SK-N-SH (cell line): Measurements from ENCODE around the gene SPEF2. TPM values are rescaled to one million over a fixed set of nuclear protein-coding genes. Genes with fewer than 3 reads are reported as not detected.

ENCODE experiments used
- CTCF ChIA-PET: fragments of 300-600, 350-600 bp; formaldehyde crosslinking; extraction: SDS; loops from one replicate; lab custom pipeline; 2021; lab: Yijun Ruan, JAX
- POLR2A ChIA-PET: fragments of 350-600 bp; sonication (Branson Sonifier 250); formaldehyde crosslinking; extraction: SDS; loops from one replicate; lab custom pipeline; 2020; ENCODE audit warnings: antibody characterized with exemption, inconsistent platforms; lab: Yijun Ruan, JAX
- DNase-seq: peaks from one replicate; pipeline ENCODE4 v3.0.0; 2012
- H2AFZ ChIP-seq: fragments of 200-600 bp; sonication (generic); 2 replicates; pipeline ENCODE4 v1.8.1; 2016; ENCODE audit warnings: antibody characterized with exemption, mild to moderate bottlenecking, low read depth
- H3F3A ChIP-seq: fragments of 200-600 bp; sonication (generic); replicated peaks from 2 replicates; pipeline ENCODE3; 2016; ENCODE audit warnings: antibody characterized with exemption, mild to moderate bottlenecking; ENCODE audit not compliant: insufficient read depth
- H3K27ac ChIP-seq, 2 experiments: fragments of 200-500 bp in 1 of 2; fragments of 200-600 bp in 1 of 2; sonication (Bioruptor generic) in 1 of 2; sonication (generic), shearing (Covaris generic) in 1 of 2; 2 replicates each; pipeline versions ENCODE4 v1.5.1 to v1.6.1; 2014 to 2016; ENCODE audit warnings: low read depth in 2 of 2, inconsistent platforms in 1 of 2, low read length in 1 of 2, mild to moderate bottlenecking in 1 of 2, mixed read lengths in 1 of 2
- H3K27me3 ChIP-seq: fragments of 200-600 bp; sonication (generic), shearing (Covaris generic); 2 replicates; pipeline ENCODE4 v1.6.1; 2016; ENCODE audit warnings: mixed run types; ENCODE audit not compliant: insufficient read depth
- H3K36me3 ChIP-seq, 2 experiments: fragments of 200-500 bp in 1 of 2; fragments of 200-600 bp in 1 of 2; sonication (Bioruptor generic) in 1 of 2; sonication (generic) in 1 of 2; replicated peaks in 1 of 2; 2 replicates each; pipeline versions ENCODE3 to v1.5.1; 2014 to 2016; ENCODE audit warnings: low read length in 1 of 2, mild to moderate bottlenecking in 1 of 2; ENCODE audit not compliant: insufficient read depth in 2 of 2, control insufficient read depth in 1 of 2
- H3K4me1 ChIP-seq, 2 experiments: fragments of 200-500 bp in 1 of 2; fragments of 200-600 bp in 1 of 2; sonication (Bioruptor generic) in 1 of 2; sonication (generic), shearing (Covaris generic) in 1 of 2; 2 replicates each; pipeline versions ENCODE4 v1.5.1 to v1.6.1; 2014 to 2016; ENCODE audit warnings: low read depth in 1 of 2, low read length in 1 of 2, mixed run types in 1 of 2; ENCODE audit not compliant: insufficient read depth in 2 of 2, control insufficient read depth in 1 of 2
- H3K4me2 ChIP-seq: fragments of 200-600 bp; sonication (generic), shearing (Covaris generic); 2 replicates; pipeline ENCODE4 v1.6.1; 2017; ENCODE audit warnings: mixed run types
- H3K4me3 ChIP-seq, 2 experiments: fragments of 200-500 bp in 1 of 2; fragments of 200-600 bp in 1 of 2; sonication (Bioruptor generic) in 1 of 2; sonication (generic), shearing (Covaris generic) in 1 of 2; 2 replicates each; pipeline versions ENCODE4 v1.5.1 to v1.8.1; 2014 to 2016; ENCODE audit warnings: low read depth in 2 of 2, inconsistent platforms in 1 of 2, low read length in 1 of 2, mild to moderate bottlenecking in 1 of 2, mixed read lengths in 1 of 2, moderate library complexity in 1 of 2
- H3K79me2 ChIP-seq: fragments of 200-600 bp; sonication (generic); 2 replicates; pipeline ENCODE4 v1.8.1; 2017; ENCODE audit warnings: mild to moderate bottlenecking; ENCODE audit not compliant: insufficient read depth
- H3K9ac ChIP-seq: fragments of 200-600 bp; sonication (generic); 2 replicates; pipeline ENCODE4 v1.6.1; 2017; ENCODE audit warnings: mixed run types
- H3K9me2 ChIP-seq: fragments of 200-600 bp; sonication (generic); 2 replicates; pipeline ENCODE4 v1.6.1; 2017; ENCODE audit warnings: mixed run types
- H3K9me3 ChIP-seq: fragments of 200-600 bp; sonication (generic); 2 replicates; pipeline ENCODE4 v1.6.1; 2017; ENCODE audit warnings: mixed run types, mild to moderate bottlenecking, moderate library complexity
- H4K20me1 ChIP-seq: fragments of 200-600 bp; sonication (generic); 2 replicates; pipeline ENCODE4 v1.6.1; 2017; ENCODE audit warnings: mild to moderate bottlenecking, mixed run types; ENCODE audit not compliant: insufficient read depth
- CTCF ChIP-seq: fragments of 200-600 bp; sonication (generic); IDR thresholded peaks from 2 replicates; pipeline ENCODE4 v1.6.1; 2017; ENCODE audit warnings: antibody characterized with exemption, mild to moderate bottlenecking, moderate library complexity
- EP300 ChIP-seq, 2 experiments: IDR thresholded peaks; 2 replicates each; pipeline versions ENCODE4 v1.4.0 to v1.6.1; 2012; ENCODE audit warnings: borderline replicate concordance in 1 of 2, low read depth in 1 of 2, low read length in 1 of 2
- EZH2phosphoT487 ChIP-seq: fragments of 200-600 bp; sonication (generic); IDR thresholded peaks from 2 replicates; pipeline ENCODE4 v1.6.1; 2017; ENCODE audit warnings: low read depth, mixed run types, mild to moderate bottlenecking, antibody characterized with exemption, moderate library complexity, borderline replicate concordance
- FOXM1 ChIP-seq: IDR thresholded peaks from 2 replicates; pipeline ENCODE4 v1.4.0; 2012; ENCODE audit warnings: low read depth, mild to moderate bottlenecking
- GATA2 ChIP-seq: sonication (generic); formaldehyde crosslinking; IDR thresholded peaks from 2 replicates; pipeline ENCODE4 v1.5.0; 2020; ENCODE audit warnings: mild to moderate bottlenecking, missing genetic modification reagents
- JUND ChIP-seq: IDR thresholded peaks from 2 replicates; pipeline ENCODE4 v1.4.0; 2012
- MAX ChIP-seq: IDR thresholded peaks from 2 replicates; pipeline ENCODE4 v1.4.0; 2012; ENCODE audit warnings: low read depth
- MEF2A ChIP-seq: IDR thresholded peaks from 2 replicates; pipeline ENCODE4 v1.4.0; 2012; ENCODE audit warnings: low read depth, borderline replicate concordance
- PBX3 ChIP-seq: IDR thresholded peaks from 2 replicates; pipeline ENCODE4; 2012
- POLR2AphosphoS5 ChIP-seq: IDR thresholded peaks from 2 replicates; pipeline ENCODE4 v1.6.1; 2012; ENCODE audit warnings: low read depth, low read length
- RCOR1 ChIP-seq: fragments of 150-350 bp; IDR thresholded peaks from 2 replicates; pipeline ENCODE4 v1.6.1; 2017; ENCODE audit warnings: antibody characterized with exemption, low read length
- REST ChIP-seq: IDR thresholded peaks from 2 replicates; pipeline ENCODE4 v1.6.1; 2012; ENCODE audit warnings: mild to moderate bottlenecking, low read depth, low read length, moderate library complexity
- RFX5 ChIP-seq: IDR thresholded peaks from 2 replicates; pipeline ENCODE4 v1.6.1; 2012; ENCODE audit warnings: mild to moderate bottlenecking, improper control_type of control experiment, low read length
- TCF12 ChIP-seq: IDR thresholded peaks from 2 replicates; pipeline ENCODE4 v1.4.0; 2012
- TEAD4 ChIP-seq: IDR thresholded peaks from 2 replicates; pipeline ENCODE4 v1.4.0; 2012; ENCODE audit warnings: mild to moderate bottlenecking, borderline replicate concordance; ENCODE audit not compliant: insufficient read depth
- USF1 ChIP-seq: IDR thresholded peaks from 2 replicates; pipeline ENCODE4 v1.4.0; 2012; ENCODE audit warnings: low read depth, borderline replicate concordance
- USF2 ChIP-seq: fragments of 150-350 bp; IDR thresholded peaks from 2 replicates; pipeline ENCODE4 v1.6.1; 2017; ENCODE audit warnings: antibody characterized with exemption, low read length, low read depth, borderline replicate concordance
- WGBS: methylation state at CpG from one replicate; pipeline ENCODE4 v1.1.6; 2017; ENCODE audit warnings: low lambda C conversion rate; 5-methylcytosine and 5-hydroxymethylcytosine counted together
- polyA plus RNA-seq, 3 experiments: library from polyadenylated mRNA; depleted of rRNA; stranded (reverse); fragments of >200 nt; gene quantifications; 2 replicates each; pipeline ENCODE4 v1.2.3, GENCODE V29; 2012

The SPEF2 gene
- polyA plus RNA-seq, 1 of the 3 experiments (the other 2 are of a cell fraction): 1.6 TPM

GRCh38 chr5:35859101-35859661 is 241.5 kb downstream of the SPEF2 start:
- H3K9me2 ChIP-seq: no peaks in the 10 kb centered on the region
- ChIA-PET CTCF (interaction anchor here (0.8 kb wide), 1 partner anchor 67 kb away, joined by 3 read pairs; no protein-coding TSS in a partner anchor), POLR2A (no interaction called here)
- no peak for TF ChIP-seq RFX5
- no peak for TF ChIP-seq GATA2
- no peak for TF ChIP-seq JUND
- no peak for TF ChIP-seq REST
- no peak for TF ChIP-seq USF1
- no peak for TF ChIP-seq RCOR1
- TF ChIP-seq TCF12: no peak
- TF ChIP-seq MAX: no peak
- TF ChIP-seq EP300 (IDR thresholded peaks at IDR 0.05; ENCODE audit: borderline replicate concordance in 1 of 2, low read depth in 1 of 2, low read length in 1 of 2): no peak
- no peak for TF ChIP-seq POLR2AphosphoS5
- no peak for TF ChIP-seq CTCF
- TF ChIP-seq FOXM1: no peak
- TF ChIP-seq TEAD4: no peak
- no peak for TF ChIP-seq MEF2A
- TF ChIP-seq USF2: no peak
- no peak for TF ChIP-seq PBX3
- no peak for TF ChIP-seq EZH2phosphoT487
- peak overlapping the region; percentile 40 for H2AFZ ChIP-seq
- H3K4me1 ChIP-seq: peaks cover 0 to 36% of the 10 kb centered on the region in 2 experiments; a peak in 2 of 4 replicates
- no peaks in the 10 kb centered on the region for H3K27me3 ChIP-seq
- DNase-seq: no peak
- peak overlapping the region; percentile 6 to 87; a peak in 3 of 4 replicates for H3K27ac ChIP-seq
- WGBS: 48% methylated on average over 3 of the region's 3 CpGs
- H3K79me2 ChIP-seq: peaks cover 6% of the 10 kb centered on the region; the same call in 1 of the 2 replicates
- no peaks in the 10 kb centered on the region for H3K9me3 ChIP-seq
- peaks cover 0 to 10% of the 10 kb centered on the region in 2 experiments for H3K36me3 ChIP-seq
- peak overlapping the region; percentile 8 for H3K4me2 ChIP-seq
- peak overlapping the region; percentile 20; the same call in 1 of the 2 replicates for H3K9ac ChIP-seq
- H3F3A ChIP-seq: peaks cover 21% of the 10 kb centered on the region
- 0 out of 4 replicates have a peak overlapping the region, but pooled peaks of 1 of the 2 experiments have one; percentile 5 for H3K4me3 ChIP-seq
- H4K20me1 ChIP-seq: no peaks in the 10 kb centered on the region
